Stomach (tissue), 9 donors: ENCODE results near the gene FXYD3. TPM values are rescaled to one million over a fixed set of nuclear protein-coding genes. Genes with fewer than 3 reads are reported as not detected.

Source experiments
- DNase-seq, 2 donors: peaks; one replicate each; pipeline versions ENCODE4 v3.0.0 to v3.0.0-alpha.2; 2013 to 2019
- H3K27ac ChIP-seq, 5 donors: fragments of 200-600 bp in 4 of 5; sonication (generic) in 4 of 5; one replicate each; pipeline ENCODE4 v1.5.1; 2013 to 2019; ENCODE audit warnings: mild to moderate bottlenecking in 1 of 5, moderate library complexity in 1 of 5
- H3K27me3 ChIP-seq, 3 donors: fragments of 200-600 bp; sonication (generic); one replicate each; pipeline ENCODE4 v1.5.1; 2017 to 2019; ENCODE audit warnings: mixed run types in 1 of 3
- H3K36me3 ChIP-seq, 4 donors: fragments of 200-600 bp; sonication (generic); 1 replicate in 3 of 4; 2 replicates in 1 of 4; pipeline ENCODE4 v1.5.1; 2016 to 2019
- H3K4me1 ChIP-seq, 4 donors: fragments of 200-600 bp; sonication (generic); one replicate each; pipeline ENCODE4 v1.5.1; 2016 to 2019
- H3K4me3 ChIP-seq, 4 donors: fragments of 200-600 bp; sonication (generic) in 3 of 4; one replicate each; pipeline ENCODE4 v1.5.1; 2016 to 2019; ENCODE audit warnings: mild to moderate bottlenecking in 1 of 4
- H3K9me3 ChIP-seq, 4 donors: fragments of 200-600 bp; sonication (generic); one replicate each; pipeline ENCODE4 v1.5.1; 2016 to 2019
- CTCF ChIP-seq, 7 experiments: fragments of 450-650 bp in 4 of 7; fragments of 200-600 bp in 3 of 7; sonication (generic) in 3 of 7; IDR thresholded peaks; one replicate each; pipeline ENCODE4 v1.5.1; 2016 to 2019; ENCODE audit warnings: antibody characterized with exemption in 7 of 7, control low read depth in 2 of 7, mild to moderate bottlenecking in 1 of 7
- EP300 ChIP-seq: sonication (generic); formaldehyde crosslinking; IDR thresholded peaks from one replicate; pipeline ENCODE4 v1.6.1; 2017; ENCODE audit warnings: antibody characterized with exemption
- POLR2A ChIP-seq, 4 donors: fragments of 450-650 bp; IDR thresholded peaks; one replicate each; pipeline ENCODE4 v1.6.1; 2016; ENCODE audit warnings: antibody characterized with exemption in 4 of 4, control low read depth in 2 of 4, mild to moderate bottlenecking in 1 of 4, moderate library complexity in 1 of 4
- POLR2AphosphoS5 ChIP-seq, 3 donors: sonication (generic); formaldehyde crosslinking; IDR thresholded peaks; one replicate each; pipeline ENCODE4 v1.6.1; 2016; ENCODE audit warnings: antibody characterized with exemption in 3 of 3
- WGBS, 5 donors: extraction: QIAGEN DNeasy Blood & Tissue Kit in 3 of 5; methylation state at CpG; one replicate each; pipeline versions ENCODE4 v1.1.5 to v1.1.7; 2013 to 2018; 5-methylcytosine and 5-hydroxymethylcytosine counted together
- intact Hi-C: fragments of 100-400 bp; cut with DNase I; formaldehyde crosslinking; loops from one replicate; pipeline ENCODE4 v1.15.1; 2023; ENCODE audit warnings: low total_unique reads
- polyA plus RNA-seq, 3 donors: library from polyadenylated mRNA; stranded (reverse); fragments of 200-250 nt; gene quantifications; one replicate each; pipeline ENCODE4 v1.2.3, GENCODE V29; 2013
- total RNA-seq, 5 donors: library from RNA; depleted of rRNA; stranded (reverse); fragments of >200 nt; gene quantifications; one replicate each; pipeline versions ENCODE4 v1.1.0 to v1.2.3, GENCODE V29; 2014 to 2016
- donor health status: healthy with polysubstance abuse.
- donor health status: Bipolar disorder and iron deficiency.
- donor health status: healthy.

The FXYD3 gene
- total and polyA plus RNA-seq, 8 donors: 84.8 to 800 (median 441) TPM

DNA sequence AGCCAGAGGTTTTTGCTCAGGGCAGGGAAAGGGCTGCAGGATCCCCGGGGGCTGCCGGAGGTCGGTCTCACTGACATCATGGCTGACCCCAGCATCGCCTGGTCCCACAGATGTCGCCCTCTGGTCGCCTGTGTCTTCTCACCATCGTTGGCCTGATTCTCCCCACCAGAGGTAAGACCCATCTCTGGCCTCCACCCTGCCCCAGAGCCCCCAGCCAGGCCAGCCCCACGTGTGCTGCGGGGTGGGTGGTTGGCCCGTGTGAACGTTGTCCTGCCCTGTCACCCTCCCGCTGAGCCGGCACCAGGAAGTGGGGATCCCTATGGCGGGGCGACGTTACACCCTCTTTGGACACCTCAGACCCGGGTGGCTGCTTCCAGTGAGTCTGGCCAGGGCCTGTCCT lies 39.8 kb downstream of the FXYD3 start:
- DNase-seq: no peak
- Histone ChIP-seq H3K9me3 (no peaks in the 10 kb centered on the region), H3K36me3 (peaks cover 7 to 34% (median 31%) of the 10 kb centered on the region in 4 donors), H3K27ac (peak overlapping the region; percentile 63 to 90 (median 85)), H3K4me1 (peaks cover 19 to 34% (median 26%) of the 10 kb centered on the region in 4 donors), H3K4me3 (peak overlapping the region; percentile 54 to 82 (median 70)), H3K27me3 (peaks cover 0 to 58% (median 9%) of the 10 kb centered on the region in 3 donors)
- WGBS, 5 donors: 20 to 37% (median 27%) methylated on average over 12 to 17 of the region's 17 CpGs
- TF ChIP-seq CTCF (IDR thresholded peaks at IDR 0.05): no peak
- TF ChIP-seq POLR2AphosphoS5 (IDR thresholded peaks at IDR 0.05): no peak
- no peak for TF ChIP-seq POLR2A (IDR thresholded peaks at IDR 0.05)
- no peak for TF ChIP-seq EP300
- intact Hi-C loops: no loop called here

- no peak for DNase-seq
- WGBS, 5 donors: 89 to 94% (median 93%) methylated on average over 6 of the region's 6 CpGs
- peak overlapping the region; percentile 54 to 82 (median 70) for H3K4me3 ChIP-seq
- peaks cover 7 to 39% (median 37%) of the 10 kb centered on the region in 4 donors for H3K36me3 ChIP-seq
- peak overlapping the region in 3 of 5 donors; percentile 78 to 90 (median 85) for H3K27ac ChIP-seq
- H3K9me3 ChIP-seq: no peaks in the 10 kb centered on the region
- TF ChIP-seq POLR2A (IDR thresholded peaks at IDR 0.05): no peak
- no peak for TF ChIP-seq POLR2AphosphoS5 (IDR thresholded peaks at IDR 0.05)
- intact Hi-C loops: no loop called here
- H3K4me1 ChIP-seq: peaks cover 19 to 34% (median 26%) of the 10 kb centered on the region in 4 donors
- peaks cover 0 to 51% (median 9%) of the 10 kb centered on the region in 3 donors for H3K27me3 ChIP-seq
Measured at GRCh38 chr19:35155981-35156672, 40.5 kb downstream of the FXYD3 start.

- Histone ChIP-seq H3K27ac (no peak overlapping the region), H3K9me3 (no peaks in the 10 kb centered on the region), H3K36me3 (peaks cover 13 to 44% (median 43%) of the 10 kb centered on the region in 4 donors), H3K4me3 (no peak overlapping the region), H3K27me3 (peaks cover 0 to 46% (median 9%) of the 10 kb centered on the region in 3 donors), H3K4me1 (peaks cover 19 to 34% (median 26%) of the 10 kb centered on the region in 4 donors)
- WGBS, 5 donors: 84 to 94% (median 90%) methylated on average over 7 of the region's 7 CpGs
- no peak for DNase-seq
- TF ChIP-seq POLR2A (IDR thresholded peaks at IDR 0.05): no peak
- no peak for TF ChIP-seq POLR2AphosphoS5 (IDR thresholded peaks at IDR 0.05)
- no peak for TF ChIP-seq EP300
- no peak for TF ChIP-seq CTCF (IDR thresholded peaks at IDR 0.05)
- intact Hi-C loops: no loop called here
Measured at GRCh38 chr19:35156673-35157014, 41.0 kb downstream of the FXYD3 start.

DNA sequence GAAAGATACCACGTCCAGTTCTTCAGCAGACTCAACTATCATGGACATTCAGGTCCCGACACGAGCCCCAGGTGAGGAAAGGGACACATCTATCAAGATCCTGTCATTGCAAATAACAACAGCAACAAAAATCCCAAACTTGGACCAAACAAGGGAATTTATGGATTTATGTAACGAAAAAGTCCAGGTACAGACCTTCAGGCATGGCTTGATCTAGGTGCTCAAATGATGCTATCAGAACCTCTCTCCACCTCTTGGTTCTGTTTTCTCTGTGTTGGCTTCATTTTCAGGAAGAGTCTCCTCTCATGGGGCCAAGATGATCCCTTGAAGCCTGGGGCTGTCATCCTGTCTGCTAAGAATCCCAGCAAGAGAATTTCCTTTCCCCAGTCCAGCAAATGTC lies 41.8 kb downstream of the FXYD3 start:
- no peak for DNase-seq
- Histone ChIP-seq H3K4me1 (peaks cover 19 to 34% (median 26%) of the 10 kb centered on the region in 4 donors), H3K4me3 (no peak overlapping the region), H3K36me3 (peaks cover 13 to 52% (median 50%) of the 10 kb centered on the region in 4 donors), H3K27ac (no peak overlapping the region), H3K27me3 (peaks cover 0 to 42% (median 9%) of the 10 kb centered on the region in 3 donors), H3K9me3 (peaks cover 0 to 6% (median 5%) of the 10 kb centered on the region in 4 donors)
- intact Hi-C loops: no loop called here
- TF ChIP-seq POLR2A (IDR thresholded peaks at IDR 0.05) (no peak), POLR2AphosphoS5 (IDR thresholded peaks at IDR 0.05) (no peak), CTCF (IDR thresholded peaks at IDR 0.05) (no peak), EP300 (no peak)
- 97 to 100% (median 99%) methylated on average over 4 of the region's 4 CpGs for WGBS, 5 donors

- Histone ChIP-seq H3K36me3 (peaks cover 21 to 74% (median 72%) of the 10 kb centered on the region in 4 donors), H3K9me3 (peaks cover 7 to 26% (median 17%) of the 10 kb centered on the region in 4 donors), H3K27me3 (peaks cover 0 to 23% (median 0%) of the 10 kb centered on the region in 3 donors), H3K4me3 (no peak overlapping the region), H3K27ac (no peak overlapping the region), H3K4me1 (peaks cover 6 to 18% (median 13%) of the 10 kb centered on the region in 4 donors)
- intact Hi-C loops: no loop called here
- no peak for DNase-seq
- no peak for TF ChIP-seq EP300
- no peak for TF ChIP-seq POLR2A (IDR thresholded peaks at IDR 0.05)
- no peak for TF ChIP-seq CTCF (IDR thresholded peaks at IDR 0.05)
- TF ChIP-seq POLR2AphosphoS5 (IDR thresholded peaks at IDR 0.05): no peak
- WGBS, 5 donors: 83 to 95% (median 89%) methylated on average over 8 of the region's 8 CpGs
Measured at GRCh38 chr19:35159606-35160005, 44.0 kb downstream of the FXYD3 start.
